Smooth muscle cell (in vitro differentiated cells): ENCODE measurements around the gene STRA6. TPM values are rescaled to one million over a fixed set of nuclear protein-coding genes. Genes with fewer than 3 reads are reported as not detected.

Experiments used
- DNase-seq: peaks from one replicate; lab custom pipeline; 2025; ENCODE audit not compliant: unreplicated experiment; lab: John Stamatoyannopoulos, UW
- H2AFZ ChIP-seq: fragments of 200-600 bp; sonication (generic); 2 replicates; pipeline ENCODE4 v1.6.0; 2016; ENCODE audit warnings: antibody characterized with exemption, low read depth, mild to moderate bottlenecking
- H3F3A ChIP-seq: fragments of 200-600 bp; sonication (generic); 2 replicates; pipeline ENCODE4 v1.6.0; 2017; ENCODE audit warnings: antibody characterized with exemption, low read depth
- H3K27ac ChIP-seq: fragments of 200-600 bp; sonication (generic); 2 replicates; pipeline ENCODE4 v1.5.1; 2016; ENCODE audit warnings: low read depth, mild to moderate bottlenecking
- H3K27me3 ChIP-seq: fragments of 200-600 bp; sonication (generic); 2 replicates; pipeline ENCODE4 v1.6.1; 2016; ENCODE audit warnings: low read depth, mild to moderate bottlenecking
- H3K36me3 ChIP-seq: fragments of 200-600 bp; sonication (generic); 2 replicates; pipeline ENCODE4 v1.5.1; 2016; ENCODE audit warnings: low read depth
- H3K4me1 ChIP-seq: fragments of 200-600 bp; sonication (generic); 2 replicates; pipeline ENCODE4 v1.5.1; 2016; ENCODE audit warnings: low read depth
- H3K4me2 ChIP-seq: fragments of 200-600 bp; sonication (generic); 2 replicates; pipeline ENCODE4 v1.6.0; 2016; ENCODE audit warnings: mild to moderate bottlenecking
- H3K4me3 ChIP-seq: fragments of 200-600 bp; sonication (generic); 2 replicates; pipeline ENCODE4 v1.5.1; 2016; ENCODE audit warnings: mild to moderate bottlenecking
- H3K79me2 ChIP-seq: fragments of 200-600 bp; sonication (generic); 2 replicates; pipeline ENCODE4 v1.6.0; 2016; ENCODE audit warnings: low read depth, mild to moderate bottlenecking
- H3K9ac ChIP-seq: fragments of 200-600 bp; sonication (generic); 2 replicates; pipeline ENCODE4 v1.6.0; 2016; ENCODE audit warnings: low read depth
- H3K9me3 ChIP-seq: fragments of 200-600 bp; sonication (generic); replicated peaks from 2 replicates; pipeline ENCODE4 v1.5.1; 2016; ENCODE audit warnings: low read depth
- H4K20me1 ChIP-seq: fragments of 200-600 bp; sonication (generic); 2 replicates; pipeline ENCODE4 v1.6.0; 2016; ENCODE audit warnings: low read depth
- CTCF ChIP-seq: fragments of 200-600 bp; sonication (generic); IDR thresholded peaks from 2 replicates; pipeline ENCODE4 v1.5.1; 2017; ENCODE audit warnings: borderline replicate concordance, mild to moderate bottlenecking, antibody characterized with exemption; ENCODE audit not compliant: insufficient read depth, poor library complexity, severe bottlenecking
- WGBS: methylation state at CpG from one replicate; pipeline ENCODE4 v1.1.7; 2016; ENCODE audit warnings: low lambda C conversion rate; 5-methylcytosine and 5-hydroxymethylcytosine counted together
- polyA plus RNA-seq: library from polyadenylated mRNA; unstranded; fragments of >200 nt; fragmentation: Nextera tagmentation; extraction: Ambion mirVana; gene quantifications from 2 replicates; pipeline ENCODE4 v1.2.1, GENCODE V29; 2016
- total RNA-seq: library from RNA; depleted of rRNA; stranded (reverse); fragments of >200 nt; gene quantifications from 2 replicates; pipeline ENCODE4 v1.2.3, GENCODE V29; 2014

Gene STRA6
- total and polyA plus RNA-seq, 2 experiments from 2014 or later: 124 to 253 TPM

- peaks cover 23% of the 10 kb centered on the region for H4K20me1 ChIP-seq
- H3K9ac ChIP-seq: no peak overlapping the region
- no peaks in the 10 kb centered on the region for H3K36me3 ChIP-seq
- peak overlapping the region; percentile 12 for H3K4me2 ChIP-seq
- H3K9me3 ChIP-seq: no peaks in the 10 kb centered on the region
- H3F3A ChIP-seq: peaks cover 34% of the 10 kb centered on the region
- H3K27me3 ChIP-seq: no peaks in the 10 kb centered on the region
- H3K4me1 ChIP-seq: peaks cover 21% of the 10 kb centered on the region
- H3K79me2 ChIP-seq: peaks cover 17% of the 10 kb centered on the region
- H2AFZ ChIP-seq: no peak overlapping the region
- no peak overlapping the region for H3K4me3 ChIP-seq
- no peak for TF ChIP-seq CTCF
- DNase-seq: no peak
- 91% methylated on average over 5 of the region's 5 CpGs for WGBS
- H3K27ac ChIP-seq: peak overlapping the region; percentile 61
Observed at GRCh38 chr15:74192751-74193150, 9.8 kb downstream of the STRA6 start.

GRCh38 chr15:74191798-74192197 is 10.8 kb downstream of the STRA6 start:
- peaks cover 29% of the 10 kb centered on the region for H3F3A ChIP-seq
- peaks cover 8% of the 10 kb centered on the region for H3K79me2 ChIP-seq
- no peak overlapping the region for H3K4me2 ChIP-seq
- no peak overlapping the region for H3K9ac ChIP-seq
- H3K4me1 ChIP-seq: peaks cover 21% of the 10 kb centered on the region
- H3K27me3 ChIP-seq: no peaks in the 10 kb centered on the region
- H3K36me3 ChIP-seq: no peaks in the 10 kb centered on the region
- no peaks in the 10 kb centered on the region for H3K9me3 ChIP-seq
- H3K4me3 ChIP-seq: no peak overlapping the region
- H2AFZ ChIP-seq: no peak overlapping the region
- TF ChIP-seq CTCF: no peak
- no peak for DNase-seq
- WGBS: 74% methylated on average over 3 of the region's 3 CpGs
- peaks cover 13% of the 10 kb centered on the region for H4K20me1 ChIP-seq
- H3K27ac ChIP-seq: peak overlapping the region; percentile 61

- no peak for TF ChIP-seq CTCF
- Histone ChIP-seq H3F3A (peaks cover 11% of the 10 kb centered on the region), H3K79me2 (no peaks in the 10 kb centered on the region), H3K36me3 (no peaks in the 10 kb centered on the region), H3K27ac (no peak overlapping the region), H3K27me3 (no peaks in the 10 kb centered on the region), H3K4me2 (no peak overlapping the region), H2AFZ (no peak overlapping the region), H3K4me3 (no peak overlapping the region), H3K9me3 (no peaks in the 10 kb centered on the region), H3K4me1 (peaks cover 17% of the 10 kb centered on the region), H4K20me1 (no peaks in the 10 kb centered on the region), H3K9ac (no peak overlapping the region)
- WGBS: 95% methylated on average over 11 of the region's 11 CpGs
- DNase-seq: no peak
Observed at GRCh38 chr15:74188216-74188615, 14.4 kb downstream of the STRA6 start.

GRCh38 chr15:74185710-74186348 is 16.8 kb downstream of the STRA6 start:
- Histone ChIP-seq H3K9ac (no peak overlapping the region), H3K9me3 (no peaks in the 10 kb centered on the region), H3K27ac (peak overlapping the region; percentile 20), H3K4me3 (no peak overlapping the region), H3K4me2 (no peak overlapping the region), H2AFZ (no peak overlapping the region), H3K79me2 (no peaks in the 10 kb centered on the region), H4K20me1 (no peaks in the 10 kb centered on the region), H3K27me3 (no peaks in the 10 kb centered on the region), H3F3A (peaks cover 17% of the 10 kb centered on the region), H3K36me3 (no peaks in the 10 kb centered on the region), H3K4me1 (no peaks in the 10 kb centered on the region)
- DNase-seq: no peak
- TF ChIP-seq CTCF: no peak
- 69% methylated on average over 8 of the region's 8 CpGs for WGBS
